Esophagus squamous epithelium (tissue), 5 donors: ENCODE results near the gene INA. TPM values are rescaled to one million over a fixed set of nuclear protein-coding genes. Genes with fewer than 3 reads are reported as not detected.

ENCODE experiments used
- DNase-seq: peaks from one replicate; lab custom pipeline; 2025; lab: John Stamatoyannopoulos, UW
- H3K27ac ChIP-seq, 4 donors: fragments of 200-600 bp; sonication (generic); one replicate each; pipeline ENCODE4 v1.5.1; 2016 to 2019; ENCODE audit warnings: mild to moderate bottlenecking in 1 of 4
- H3K27me3 ChIP-seq, 4 donors: fragments of 200-600 bp; sonication (generic); 1 replicate in 3 of 4; 2 replicates in 1 of 4; pipeline versions ENCODE4 v1.5.1 to v1.6.0; 2017 to 2021; ENCODE audit warnings: antibody characterized with exemption in 1 of 4
- H3K36me3 ChIP-seq, 3 donors: fragments of 200-600 bp; sonication (generic); one replicate each; pipeline ENCODE4 v1.5.1; 2016 to 2019
- H3K4me1 ChIP-seq, 3 donors: fragments of 200-600 bp; sonication (generic); one replicate each; pipeline ENCODE4 v1.5.1; 2017 to 2019
- H3K4me3 ChIP-seq, 4 donors: fragments of 200-600 bp; sonication (generic); 1 replicate in 3 of 4; 2 replicates in 1 of 4; pipeline ENCODE4 v1.5.1; 2016 to 2019; ENCODE audit warnings: mild to moderate bottlenecking in 2 of 4, moderate library complexity in 1 of 4
- H3K9me3 ChIP-seq, 3 donors: fragments of 200-600 bp; sonication (generic); one replicate each; pipeline ENCODE4 v1.5.1; 2016 to 2019
- CTCF ChIP-seq, 6 experiments: fragments of 450-650 bp in 4 of 6; fragments of 200-600 bp in 2 of 6; sonication (generic) in 2 of 6; IDR thresholded peaks; one replicate each; pipeline ENCODE4 v1.5.1; 2016 to 2019; ENCODE audit warnings: antibody characterized with exemption in 6 of 6, mild to moderate bottlenecking in 4 of 6, moderate library complexity in 4 of 6
- POLR2A ChIP-seq, 4 donors: fragments of 450-650 bp; IDR thresholded peaks; one replicate each; pipeline ENCODE4 v1.6.1; 2017; ENCODE audit warnings: antibody characterized with exemption in 4 of 4, mild to moderate bottlenecking in 4 of 4, moderate library complexity in 3 of 4
- WGBS, 2 donors: methylation state at CpG; one replicate each; pipeline ENCODE4 v1.1.5; 2018; 5-methylcytosine and 5-hydroxymethylcytosine counted together
- intact Hi-C: fragments of 100-400 bp; cut with DNase I; formaldehyde crosslinking; loops from one replicate; pipeline ENCODE4 v1.15.0; 2022
- total RNA-seq, 4 donors: library from RNA; depleted of rRNA; stranded (reverse); fragments of >200 nt; gene quantifications; one replicate each; pipeline ENCODE4 v1.1.0, GENCODE V29; 2016
- donor health status: DM: yes; HTN: yes; CAD: no.

Gene INA
- total RNA-seq, 4 donors from 2014 or later: 0.38 to 2.5 (median 1.4) TPM

GRCh38 chr10:103232772-103233488 is 44.0 kb upstream of the INA start:
- intact Hi-C loops: no loop called here
- Histone ChIP-seq H3K36me3 (no peaks in the 10 kb centered on the region), H3K27ac (peak overlapping the region in 3 of 4 donors; percentile 19 to 61 (median 42)), H3K9me3 (no peaks in the 10 kb centered on the region), H3K4me3 (no peak overlapping the region), H3K4me1 (peaks cover 2 to 53% (median 17%) of the 10 kb centered on the region in 3 donors), H3K27me3 (no peaks in the 10 kb centered on the region)
- DNase-seq: no peak
- WGBS, 2 donors: 47 to 51% methylated on average over 7 of the region's 7 CpGs
- no peak for TF ChIP-seq POLR2A (IDR thresholded peaks at IDR 0.05)
- TF ChIP-seq CTCF (IDR thresholded peaks at IDR 0.05): no peak

GRCh38 chr10:103235775-103236174 is 41.2 kb upstream of the INA start:
- H3K27ac ChIP-seq: no peak overlapping the region
- TF ChIP-seq CTCF (IDR thresholded peaks at IDR 0.05): no peak
- no peaks in the 10 kb centered on the region for H3K9me3 ChIP-seq
- no peaks in the 10 kb centered on the region for H3K27me3 ChIP-seq
- H3K4me1 ChIP-seq: peaks cover 12 to 56% (median 17%) of the 10 kb centered on the region in 3 donors
- no peak for DNase-seq
- no peak overlapping the region for H3K4me3 ChIP-seq
- WGBS, 2 donors: 64 to 82% methylated on average over 2 of the region's 2 CpGs
- H3K36me3 ChIP-seq: no peaks in the 10 kb centered on the region
- intact Hi-C loops: no loop called here

- TF ChIP-seq CTCF (IDR thresholded peaks at IDR 0.05): peak in 4 of 6 experiments; percentile 8 to 58 (median 18)
- no peak for TF ChIP-seq POLR2A (IDR thresholded peaks at IDR 0.05)
- intact Hi-C loops: no loop called here
- no peaks in the 10 kb centered on the region for H3K27me3 ChIP-seq
- no peaks in the 10 kb centered on the region for H3K9me3 ChIP-seq
- H3K4me1 ChIP-seq: peaks cover 25 to 53% (median 29%) of the 10 kb centered on the region in 3 donors
- H3K36me3 ChIP-seq: no peaks in the 10 kb centered on the region
- H3K4me3 ChIP-seq: no peak overlapping the region
- peak overlapping the region; percentile 34 to 90 (median 84) for H3K27ac ChIP-seq
- WGBS, 2 donors: 68 to 78% methylated on average over 11 of the region's 11 CpGs
- no peak for DNase-seq
These were observed 38.3 kb upstream of the INA start for GRCh38 chr10:103238506-103239252.

GRCh38 chr10:103241262-103242011 is 35.5 kb upstream of the INA start:
- H3K27ac ChIP-seq: peak overlapping the region; percentile 84 to 90 (median 86)
- DNase-seq: no peak
- H3K9me3 ChIP-seq: no peaks in the 10 kb centered on the region
- H3K4me3 ChIP-seq: peak overlapping the region in 3 of 4 donors; percentile 17 to 38 (median 20)
- H3K4me1 ChIP-seq: peaks cover 25 to 54% (median 29%) of the 10 kb centered on the region in 3 donors
- intact Hi-C loops: loop anchor here (10.0 kb wide), 3 partner anchors 137 to 327 kb away; partner anchors contain the start of gene CNNM2
- H3K27me3 ChIP-seq: no peaks in the 10 kb centered on the region
- WGBS, 2 donors: 27 to 29% methylated on average over 6 to 7 of the region's 7 CpGs
- no peaks in the 10 kb centered on the region for H3K36me3 ChIP-seq
- TF ChIP-seq POLR2A (IDR thresholded peaks at IDR 0.05) (no peak), CTCF (IDR thresholded peaks at IDR 0.05) (no peak)
